ENCODE measurements around the gene TCEA2. TPM values are rescaled to one million over a fixed set of nuclear protein-coding genes. Genes with fewer than 3 reads are reported as not detected.

The TCEA2 gene
- total RNA-seq, 2 donors from 2014 or later, result 17.8 to 25.5 TPM

- Histone ChIP-seq H3K36me3 (no peaks in the 10 kb centered on the region), H3K4me1 (no peaks in the 10 kb centered on the region), H3K4me3 (no peak overlapping the region), H3K9me3 (no peaks in the 10 kb centered on the region), H3K27me3 (no peaks in the 10 kb centered on the region), H3K27ac (no peak overlapping the region)
- DNase-seq (ENCODE audit: low spot score), result no peak
- no peak for TF ChIP-seq CTCF (IDR thresholded peaks at IDR 0.05)
Observed at GRCh38 chr20:64096535-64096934, 33.5 kb downstream of the TCEA2 start.

DNA sequence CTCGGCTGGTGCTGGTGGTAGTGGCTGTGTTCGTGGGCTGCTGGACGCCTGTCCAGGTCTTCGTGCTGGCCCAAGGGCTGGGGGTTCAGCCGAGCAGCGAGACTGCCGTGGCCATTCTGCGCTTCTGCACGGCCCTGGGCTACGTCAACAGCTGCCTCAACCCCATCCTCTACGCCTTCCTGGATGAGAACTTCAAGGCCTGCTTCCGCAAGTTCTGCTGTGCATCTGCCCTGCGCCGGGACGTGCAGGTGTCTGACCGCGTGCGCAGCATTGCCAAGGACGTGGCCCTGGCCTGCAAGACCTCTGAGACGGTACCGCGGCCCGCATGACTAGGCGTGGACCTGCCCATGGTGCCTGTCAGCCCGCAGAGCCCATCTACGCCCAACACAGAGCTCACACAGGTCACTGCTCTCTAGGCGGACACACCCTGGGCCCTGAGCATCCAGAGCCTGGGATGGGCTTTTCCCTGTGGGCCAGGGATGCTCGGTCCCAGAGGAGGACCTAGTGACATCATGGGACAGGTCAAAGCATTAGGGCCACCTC, 35.5 kb downstream of the TCEA2 start:
- Histone ChIP-seq H3K9me3 (no peaks in the 10 kb centered on the region), H3K27ac (no peak overlapping the region), H3K4me3 (no peak overlapping the region), H3K27me3 (no peaks in the 10 kb centered on the region), H3K36me3 (no peaks in the 10 kb centered on the region), H3K4me1 (peaks cover 0 to 12% of the 10 kb centered on the region in 2 donors)
- DNase-seq (ENCODE audit: low spot score), result no peak
- no peak for TF ChIP-seq CTCF (IDR thresholded peaks at IDR 0.05)

GRCh38 chr20:64099086-64099786, 36.2 kb downstream of the TCEA2 start:
- H3K9me3 ChIP-seq, result no peaks in the 10 kb centered on the region
- no peak overlapping the region for H3K27ac ChIP-seq
- no peaks in the 10 kb centered on the region for H3K27me3 ChIP-seq
- H3K4me1 ChIP-seq, result peaks cover 0 to 12% of the 10 kb centered on the region in 2 donors
- H3K36me3 ChIP-seq, result no peaks in the 10 kb centered on the region
- no peak for DNase-seq (ENCODE audit: low spot score)
- no peak overlapping the region for H3K4me3 ChIP-seq
- no peak for TF ChIP-seq CTCF (IDR thresholded peaks at IDR 0.05)

DNA sequence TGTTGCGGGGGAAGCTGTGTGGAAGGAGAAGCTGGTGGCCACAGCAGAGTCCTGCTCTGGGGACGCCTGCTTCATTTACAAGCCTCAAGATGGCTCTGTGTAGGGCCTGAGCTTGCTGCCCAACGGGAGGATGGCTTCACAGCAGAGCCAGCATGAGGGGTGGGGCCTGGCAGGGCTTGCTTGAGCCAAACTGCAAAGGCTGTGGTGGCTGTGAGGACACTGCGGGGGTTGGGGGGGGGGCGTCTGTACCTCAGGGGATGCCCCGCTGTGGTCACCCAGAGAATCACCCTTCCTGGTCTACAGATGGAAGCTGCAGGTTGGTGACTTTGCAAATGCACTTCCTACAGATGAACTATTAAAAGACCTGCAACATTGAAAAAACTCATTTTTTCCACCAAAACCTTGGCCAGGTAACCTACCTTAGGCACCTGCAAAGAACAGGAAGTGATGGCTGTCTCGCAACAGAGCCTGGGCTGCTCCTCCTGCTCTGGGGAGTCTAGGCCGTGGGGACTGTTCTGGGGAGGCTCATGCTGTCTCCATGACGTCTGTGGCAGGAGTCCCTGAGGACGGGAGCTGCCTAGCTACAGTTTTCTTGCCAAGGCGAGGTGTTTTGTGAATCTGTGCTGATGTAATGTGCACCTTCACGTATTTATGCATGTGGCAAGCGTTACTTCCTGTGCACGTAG, 37.0 kb downstream of the TCEA2 start:
- no peak for DNase-seq (ENCODE audit: low spot score)
- Histone ChIP-seq H3K4me3 (no peak overlapping the region), H3K27me3 (no peaks in the 10 kb centered on the region), H3K9me3 (no peaks in the 10 kb centered on the region), H3K36me3 (no peaks in the 10 kb centered on the region), H3K27ac (no peak overlapping the region), H3K4me1 (peaks cover 0 to 12% of the 10 kb centered on the region in 2 donors)
- TF ChIP-seq CTCF (IDR thresholded peaks at IDR 0.05), result no peak

GRCh38 chr20:64100566-64100888, 37.5 kb downstream of the TCEA2 start:
- DNase-seq (ENCODE audit: low spot score), result no peak
- TF ChIP-seq CTCF (IDR thresholded peaks at IDR 0.05), result no peak
- no peaks in the 10 kb centered on the region for H3K27me3 ChIP-seq
- no peaks in the 10 kb centered on the region for H3K9me3 ChIP-seq
- H3K36me3 ChIP-seq, result no peaks in the 10 kb centered on the region
- peaks cover 0 to 12% of the 10 kb centered on the region in 2 donors for H3K4me1 ChIP-seq
- H3K4me3 ChIP-seq, result no peak overlapping the region
- no peak overlapping the region for H3K27ac ChIP-seq
